Panc1 (cell line): ENCODE measurements around the gene SLC12A7. TPM values are rescaled to one million over a fixed set of nuclear protein-coding genes. Genes with fewer than 3 reads are reported as not detected.

ENCODE experiments used
- ATAC-seq: fragments of 200-7000 bp; cut with Tn5 transposase; 2 replicates; pipeline ENCODE4 v1.9.1; 2020; ENCODE audit warnings: mild to moderate bottlenecking, moderate library complexity
- BruUV-seq: library from RNA; stranded (reverse); fragments of 400-500 nt; replicated peaks from 2 replicates; lab custom pipeline; 2021; lab: Mats Ljungman, UMichigan
- CTCF ChIA-PET: fragments of 300-600 bp; sonication (Branson Sonifier 250); formaldehyde crosslinking; loops from one replicate; lab custom pipeline; 2022; ENCODE audit warnings: antibody characterized with exemption; lab: Charles Lee
- POLR2A ChIA-PET: fragments of 300-600 bp; sonication (Branson Sonifier 250); formaldehyde crosslinking; loops from one replicate; lab custom pipeline; 2022; ENCODE audit warnings: antibody characterized with exemption; lab: Charles Lee
- DNase-seq: peaks from one replicate; pipeline ENCODE4 v3.0.0-alpha.2; 2010; ENCODE audit warnings: low read depth, low spot score
- H3K27ac ChIP-seq: 2 replicates; pipeline ENCODE4 v1.5.1; 2011; ENCODE audit warnings: mild to moderate bottlenecking, low read length, inconsistent platforms
- H3K27me3 ChIP-seq: fragments of 200-500 bp; sonication (Bioruptor generic); 2 replicates; pipeline ENCODE4 v1.6.0; 2014; ENCODE audit warnings: low read length, inconsistent platforms; ENCODE audit not compliant: control insufficient read depth, insufficient read depth
- H3K36me3 ChIP-seq: fragments of 200-500 bp; sonication (Bioruptor generic); 2 replicates; pipeline ENCODE4 v1.5.1; 2014; ENCODE audit warnings: inconsistent platforms, mild to moderate bottlenecking, low read length, moderate library complexity; ENCODE audit not compliant: control insufficient read depth, insufficient read depth
- H3K4me1 ChIP-seq: 2 replicates; pipeline ENCODE4 v1.5.1; 2011; ENCODE audit warnings: inconsistent platforms, mild to moderate bottlenecking, low read length, moderate library complexity; ENCODE audit not compliant: control insufficient read depth, insufficient read depth
- H3K4me3 ChIP-seq, 2 experiments: 2 replicates each; pipeline ENCODE4 v1.5.1; 2011 to 2012; ENCODE audit warnings: low read depth in 2 of 2, low read length in 2 of 2, mild to moderate bottlenecking in 2 of 2, inconsistent platforms in 1 of 2, moderate library complexity in 1 of 2
- H3K9me3 ChIP-seq: fragments of 200-500 bp; sonication (Bioruptor generic); 2 replicates; pipeline ENCODE4 v1.5.1; 2014; ENCODE audit warnings: low read depth, mild to moderate bottlenecking, inconsistent platforms, low read length, moderate library complexity; ENCODE audit not compliant: control insufficient read depth, insufficient read depth
- POLR2AphosphoS5 ChIP-seq: IDR thresholded peaks from 2 replicates; pipeline ENCODE4 v1.6.1; 2012; ENCODE audit warnings: mild to moderate bottlenecking, low read depth, low read length, moderate library complexity
- SIN3A ChIP-seq: IDR thresholded peaks from 2 replicates; pipeline ENCODE4 v1.6.1; 2012; ENCODE audit warnings: low read depth, mild to moderate bottlenecking, low read length, moderate library complexity, borderline replicate concordance; ENCODE audit not compliant: insufficient read depth
- TCF7L2 ChIP-seq: IDR thresholded peaks from 2 replicates; pipeline ENCODE4 v1.6.1; 2011; ENCODE audit warnings: mild to moderate bottlenecking, low read depth, low read length, inconsistent platforms
- in situ Hi-C: cut with HindIII; loops from 2 replicates; pipeline ENCODE4 v1.10.0; 2016; ENCODE audit warnings: low sequenced_read_pairs, low pct_unique_long_range_greater_than_20kb
- intact Hi-C: fragments of 100-400 bp; cut with micrococcal nuclease; formaldehyde crosslinking; loops from one replicate; pipeline ENCODE4 v1.10.0; 2022; ENCODE audit not compliant: unreplicated experiment
- total RNA-seq: library from RNA; stranded (reverse); gene quantifications from one replicate; pipeline ENCODE4 v1.2.1, GENCODE V29; 2021; ENCODE audit not compliant: unreplicated experiment
- TF ChIP-seq, protein P1 (sequence below), 2 experiments: IDR thresholded peaks; 2 replicates each; pipeline ENCODE4 v1.6.1; 2011 to 2012; ENCODE audit warnings: low read depth in 2 of 2, control low read depth in 1 of 2, low read length in 1 of 2, mild to moderate bottlenecking in 1 of 2, moderate library complexity in 1 of 2; ENCODE audit not compliant: insufficient read depth in 1 of 2
- TF ChIP-seq, protein P2 (sequence below): fragments of 450-650 bp; IDR thresholded peaks from 2 replicates; pipeline ENCODE4 v1.5.1; 2017; ENCODE audit warnings: mild to moderate bottlenecking

The SLC12A7 gene
- total RNA-seq, 1 experiment from 2014 or later: 297 TPM

DNA sequence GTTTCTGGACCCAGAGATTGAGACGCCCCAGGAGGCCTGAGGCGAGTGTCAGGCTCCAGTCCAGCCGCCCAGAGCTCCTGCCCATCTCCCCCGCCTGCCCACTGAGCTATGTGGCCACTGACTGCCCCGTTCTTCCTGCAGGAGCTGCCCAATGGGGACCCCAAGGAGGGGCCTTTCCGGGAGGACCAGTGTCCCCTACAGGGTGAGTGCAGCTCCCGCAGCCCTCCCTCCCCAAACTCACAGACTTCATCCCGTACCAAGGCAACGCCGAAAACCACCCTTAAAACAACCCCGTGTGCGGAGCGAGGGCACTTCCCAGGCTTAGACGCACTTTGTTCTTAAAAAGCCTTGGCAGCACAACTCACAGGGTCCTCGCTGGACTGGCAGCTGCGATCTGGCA lies 79.9 kb downstream of the SLC12A7 start:
- no peaks in the 10 kb centered on the region for H3K9me3 ChIP-seq
- BruUV-seq: no TSS peak
- CTCF ChIA-PET: no interaction called here
- no peak overlapping the region for H3K4me3 ChIP-seq
- no peak overlapping the region for H3K27ac ChIP-seq
- intact Hi-C loops (no loop called here), in situ Hi-C loops (no loop called here)
- TF ChIP-seq, protein P1, sequence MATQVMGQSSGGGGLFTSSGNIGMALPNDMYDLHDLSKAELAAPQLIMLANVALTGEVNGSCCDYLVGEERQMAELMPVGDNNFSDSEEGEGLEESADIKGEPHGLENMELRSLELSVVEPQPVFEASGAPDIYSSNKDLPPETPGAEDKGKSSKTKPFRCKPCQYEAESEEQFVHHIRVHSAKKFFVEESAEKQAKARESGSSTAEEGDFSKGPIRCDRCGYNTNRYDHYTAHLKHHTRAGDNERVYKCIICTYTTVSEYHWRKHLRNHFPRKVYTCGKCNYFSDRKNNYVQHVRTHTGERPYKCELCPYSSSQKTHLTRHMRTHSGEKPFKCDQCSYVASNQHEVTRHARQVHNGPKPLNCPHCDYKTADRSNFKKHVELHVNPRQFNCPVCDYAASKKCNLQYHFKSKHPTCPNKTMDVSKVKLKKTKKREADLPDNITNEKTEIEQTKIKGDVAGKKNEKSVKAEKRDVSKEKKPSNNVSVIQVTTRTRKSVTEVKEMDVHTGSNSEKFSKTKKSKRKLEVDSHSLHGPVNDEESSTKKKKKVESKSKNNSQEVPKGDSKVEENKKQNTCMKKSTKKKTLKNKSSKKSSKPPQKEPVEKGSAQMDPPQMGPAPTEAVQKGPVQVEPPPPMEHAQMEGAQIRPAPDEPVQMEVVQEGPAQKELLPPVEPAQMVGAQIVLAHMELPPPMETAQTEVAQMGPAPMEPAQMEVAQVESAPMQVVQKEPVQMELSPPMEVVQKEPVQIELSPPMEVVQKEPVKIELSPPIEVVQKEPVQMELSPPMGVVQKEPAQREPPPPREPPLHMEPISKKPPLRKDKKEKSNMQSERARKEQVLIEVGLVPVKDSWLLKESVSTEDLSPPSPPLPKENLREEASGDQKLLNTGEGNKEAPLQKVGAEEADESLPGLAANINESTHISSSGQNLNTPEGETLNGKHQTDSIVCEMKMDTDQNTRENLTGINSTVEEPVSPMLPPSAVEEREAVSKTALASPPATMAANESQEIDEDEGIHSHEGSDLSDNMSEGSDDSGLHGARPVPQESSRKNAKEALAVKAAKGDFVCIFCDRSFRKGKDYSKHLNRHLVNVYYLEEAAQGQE (IDR thresholded peaks at IDR 0.05; ENCODE audit: insufficient read depth in 1 of 2, low read depth in 2 of 2, low read length in 1 of 2): no peak
- TF ChIP-seq, protein P2, sequence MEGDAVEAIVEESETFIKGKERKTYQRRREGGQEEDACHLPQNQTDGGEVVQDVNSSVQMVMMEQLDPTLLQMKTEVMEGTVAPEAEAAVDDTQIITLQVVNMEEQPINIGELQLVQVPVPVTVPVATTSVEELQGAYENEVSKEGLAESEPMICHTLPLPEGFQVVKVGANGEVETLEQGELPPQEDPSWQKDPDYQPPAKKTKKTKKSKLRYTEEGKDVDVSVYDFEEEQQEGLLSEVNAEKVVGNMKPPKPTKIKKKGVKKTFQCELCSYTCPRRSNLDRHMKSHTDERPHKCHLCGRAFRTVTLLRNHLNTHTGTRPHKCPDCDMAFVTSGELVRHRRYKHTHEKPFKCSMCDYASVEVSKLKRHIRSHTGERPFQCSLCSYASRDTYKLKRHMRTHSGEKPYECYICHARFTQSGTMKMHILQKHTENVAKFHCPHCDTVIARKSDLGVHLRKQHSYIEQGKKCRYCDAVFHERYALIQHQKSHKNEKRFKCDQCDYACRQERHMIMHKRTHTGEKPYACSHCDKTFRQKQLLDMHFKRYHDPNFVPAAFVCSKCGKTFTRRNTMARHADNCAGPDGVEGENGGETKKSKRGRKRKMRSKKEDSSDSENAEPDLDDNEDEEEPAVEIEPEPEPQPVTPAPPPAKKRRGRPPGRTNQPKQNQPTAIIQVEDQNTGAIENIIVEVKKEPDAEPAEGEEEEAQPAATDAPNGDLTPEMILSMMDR: no peak
- TF ChIP-seq TCF7L2 (no peak), POLR2AphosphoS5 (no peak), SIN3A (no peak)
- POLR2A ChIA-PET: no interaction called here
- DNase-seq (no peak), ATAC-seq (no peak)
- H3K36me3 ChIP-seq: no peaks in the 10 kb centered on the region
- no peaks in the 10 kb centered on the region for H3K27me3 ChIP-seq
- peaks cover 3% of the 10 kb centered on the region; the same call in 1 of the 2 replicates for H3K4me1 ChIP-seq

DNA sequence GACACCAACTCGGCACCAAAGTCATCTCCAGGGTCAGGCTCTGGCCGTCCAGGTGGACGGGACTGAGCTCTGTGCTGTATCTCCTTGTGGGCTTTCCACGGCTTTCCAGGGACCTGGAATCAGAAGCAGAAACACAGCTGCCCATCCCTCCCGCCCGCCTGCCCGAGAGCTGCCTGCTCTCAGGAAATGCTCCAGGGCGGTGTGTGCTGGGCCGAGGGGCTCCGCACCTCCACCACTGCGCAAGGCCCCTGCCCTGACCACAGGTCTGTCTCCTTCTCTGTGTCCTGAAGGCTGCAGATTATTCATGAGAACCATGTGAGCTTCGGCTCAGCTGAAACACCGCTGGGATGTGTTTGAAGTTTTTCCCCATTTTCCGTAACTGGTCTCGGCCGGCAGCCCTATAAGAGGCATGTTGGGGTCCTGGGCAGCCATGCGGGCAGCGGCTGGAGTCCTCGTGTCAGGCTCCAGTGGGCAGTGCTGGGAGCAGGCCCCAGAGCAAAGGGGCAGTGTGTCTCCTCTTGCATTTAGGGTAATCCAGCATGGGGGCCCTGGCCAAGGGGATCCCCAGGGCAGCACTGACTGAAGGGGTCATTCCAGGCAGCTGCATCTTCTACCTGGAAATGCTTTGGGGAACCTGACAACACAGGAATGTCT lies 80.4 kb downstream of the SLC12A7 start:
- in situ Hi-C loops: no loop called here
- no peaks in the 10 kb centered on the region for H3K27me3 ChIP-seq
- intact Hi-C loops: no loop called here

More for the DNA sequence above, 80.4 kb downstream of the SLC12A7 start:
- Histone ChIP-seq H3K27ac (no peak overlapping the region), H3K4me1 (peaks cover 3% of the 10 kb centered on the region; the same call in 1 of the 2 replicates), H3K36me3 (no peaks in the 10 kb centered on the region), H3K4me3 (no peak overlapping the region), H3K9me3 (no peaks in the 10 kb centered on the region)
- ChIA-PET CTCF (no interaction called here), POLR2A (no interaction called here)
- no peak for ATAC-seq
- no peak for TF ChIP-seq SIN3A
- TF ChIP-seq, protein P2: no peak
- TF ChIP-seq, protein P1 (IDR thresholded peaks at IDR 0.05; ENCODE audit: insufficient read depth in 1 of 2, low read depth in 2 of 2, low read length in 1 of 2): no peak
- no peak for TF ChIP-seq TCF7L2
- no peak for TF ChIP-seq POLR2AphosphoS5
- no peak for DNase-seq
- BruUV-seq: no TSS peak
